Heart right ventricle (tissue), 16 donors: ENCODE measurements around the gene RAD21L1. TPM values are rescaled to one million over a fixed set of nuclear protein-coding genes. Genes with fewer than 3 reads are reported as not detected.
A peak's percentile ranks its signal among the peaks of the same experiment; 100 is the strongest.

ENCODE experiments used
- ATAC-seq, 8 donors: fragments of 200-7000 bp; cut with Tn5 transposase; one replicate each; pipeline ENCODE4 v1.9.1; 2020; ENCODE audit warnings: mild to moderate bottlenecking in 8 of 8, moderate library complexity in 8 of 8, moderate number of reproducible peaks in 1 of 8
- DNase-seq, 2 donors: peaks; one replicate each; pipeline ENCODE4 v3.0.0-alpha.2; 2020
- H3K27ac ChIP-seq, 10 donors: fragments of 200-600 bp; sonication (generic) in 2 of 10; one replicate each; pipeline versions ENCODE4 v1.5.0 to v1.8.0; 2020 to 2022; ENCODE audit warnings: mild to moderate bottlenecking in 3 of 10
- H3K27me3 ChIP-seq, 7 donors: fragments of 200-600 bp; one replicate each; pipeline ENCODE4 v1.8.0; 2021 to 2022; ENCODE audit warnings: mild to moderate bottlenecking in 2 of 7
- H3K36me3 ChIP-seq, 9 donors: fragments of 200-600 bp; sonication (generic) in 1 of 9; one replicate each; pipeline versions ENCODE4 v1.5.0 to v1.8.0; 2020 to 2022; ENCODE audit warnings: mild to moderate bottlenecking in 2 of 9
- H3K4me1 ChIP-seq, 9 donors: fragments of 200-600 bp; sonication (generic) in 1 of 9; one replicate each; pipeline versions ENCODE4 v1.5.0 to v1.8.0; 2020 to 2022; ENCODE audit warnings: mild to moderate bottlenecking in 4 of 9
- H3K4me3 ChIP-seq, 10 donors: fragments of 200-600 bp; sonication (generic) in 2 of 10; one replicate each; pipeline versions ENCODE4 v1.5.0 to v1.8.0; 2020 to 2022; ENCODE audit warnings: mild to moderate bottlenecking in 7 of 10, moderate library complexity in 2 of 10
- H3K9me3 ChIP-seq, 11 donors: fragments of 200-600 bp in 10 of 11; sonication (generic) in 2 of 11; one replicate each; pipeline versions ENCODE4 v1.5.0 to v1.8.0; 2013 to 2022; ENCODE audit warnings: mild to moderate bottlenecking in 2 of 11, control low read depth in 1 of 11, moderate library complexity in 1 of 11
- CTCF ChIP-seq, 9 donors: fragments of 200-600 bp; sonication (generic) in 2 of 9; IDR thresholded peaks; one replicate each; pipeline versions ENCODE4 v1.5.0 to v1.8.0; 2021 to 2022; ENCODE audit warnings: antibody characterized with exemption in 9 of 9, mild to moderate bottlenecking in 5 of 9, moderate library complexity in 1 of 9
- WGBS, 2 donors: extraction: QIAGEN DNeasy Blood & Tissue Kit; methylation state at CpG; one replicate each; pipeline ENCODE4 v1.1.7; 2013; ENCODE audit warnings: inconsistent platforms in 1 of 2; 5-methylcytosine and 5-hydroxymethylcytosine counted together
- intact Hi-C, 10 donors: fragments of 100-400 bp; cut with DNase I; formaldehyde crosslinking; loops; one replicate each; pipeline versions ENCODE4 v1.11.1 to v1.14.2; 2022
- polyA plus RNA-seq, 2 donors: library from polyadenylated mRNA; stranded (reverse); fragments of 200-250 nt; gene quantifications; one replicate each; pipeline ENCODE4 v1.2.3, GENCODE V29; 2013
- total RNA-seq, 10 donors: library from RNA; stranded (reverse); fragmentation: NEBNext Ultra II Directional in 3 of 10; extraction: Animal tissue kit (Norgen Biotek cat#: 25700) in 3 of 10; gene quantifications; one replicate each; pipeline versions ENCODE4 v1.2.1 to v1.2.4, GENCODE V29; 2021 to 2023
- donor health status: Arrhythmogenic right ventricular cardiomyopathy.
- donor health status: ischemic (EF 13 %, LVEDD 7.1; RV severe dilation, severe dysfunction).
- donor health status: healthy with polysubstance abuse.
- donor health status: DM: no; HTN: yes; CAD: no.
- donor health status: DM: no; HTN: no; CAD: no.
- donor health status: ischemic (EF 25% LVEDD 6.9; RV normal size, moderate dysfunction).
- donor health status: ischemic (EF 25% LVEDD 5.7; RV mildly dilated, moderate dysfunction).
- donor health status: healthy.
- donor health status: DM: yes; HTN: yes; CAD: no.
- donor health status: Ischemic cardiomyopathy.
- donor health status: ischemic (EF 35%, LVEDD 5.7; RV mildly dilated, moderate dysfunction).
- donor health status: nonischemic (EF 11% LVEDD 7.7; RV severe dilation, severe dysfunction).
- donor health status: DM: yes; HTN: yes; CAD: no.
- donor health status: PGD.
- donor health status: ischemic (EF 29% LVEDD 5.4; RV normal size, mild dysfunction).
- donor health status: nonischemic (EF 23%, LVEDD 6.1; RV moderate dilation, normal function).

The RAD21L1 gene
- total and polyA plus RNA-seq, 12 donors = not detected

- Histone ChIP-seq H3K4me1 (peaks cover 0 to 20% (median 9%) of the 10 kb centered on the region in 9 donors), H3K36me3 (peaks cover 0 to 6% (median 0%) of the 10 kb centered on the region in 9 donors), H3K9me3 (no peaks in the 10 kb centered on the region), H3K27ac (peak overlapping the region in 1 of 10 donors; percentile 60), H3K4me3 (no peak overlapping the region), H3K27me3 (no peaks in the 10 kb centered on the region)
- WGBS, 2 donors = 66 to 70% methylated on average over 6 of the region's 6 CpGs
- peak in 6 of 8 donors; percentile 34 to 87 (median 60) for ATAC-seq
- intact Hi-C loops = no loop called here
- no peak for TF ChIP-seq CTCF (IDR thresholded peaks at IDR 0.05)
- DNase-seq = no peak
Observed at GRCh38 chr20:1280195-1281102, 54.6 kb downstream of the RAD21L1 start.

GRCh38 chr20:1281279-1282057 lies 55.6 kb downstream of the RAD21L1 start:
- DNase-seq (no peak), ATAC-seq (peak; percentile 16 to 77 (median 70))
- Histone ChIP-seq H3K4me1 (peaks cover 0 to 25% (median 13%) of the 10 kb centered on the region in 9 donors), H3K27me3 (no peaks in the 10 kb centered on the region), H3K36me3 (peaks cover 0 to 6% (median 0%) of the 10 kb centered on the region in 9 donors), H3K9me3 (no peaks in the 10 kb centered on the region), H3K4me3 (no peak overlapping the region), H3K27ac (peak overlapping the region in 8 of 10 donors; percentile 19 to 65 (median 51))
- no peak for TF ChIP-seq CTCF (IDR thresholded peaks at IDR 0.05)
- intact Hi-C loops = no loop called here
- WGBS, 2 donors = 64 to 70% methylated on average over 7 of the region's 7 CpGs

GRCh38 chr20:1282966-1283365 lies 57.1 kb downstream of the RAD21L1 start:
- no peak for DNase-seq
- H3K27me3 ChIP-seq = no peaks in the 10 kb centered on the region
- no peak for TF ChIP-seq CTCF (IDR thresholded peaks at IDR 0.05)
- H3K27ac ChIP-seq = no peak overlapping the region
- 72 to 76% methylated on average over 3 of the region's 3 CpGs for WGBS, 2 donors
- H3K4me3 ChIP-seq = no peak overlapping the region
- peaks cover 0 to 29% (median 18%) of the 10 kb centered on the region in 9 donors for H3K4me1 ChIP-seq
- no peak for ATAC-seq
- peaks cover 0 to 6% (median 0%) of the 10 kb centered on the region in 9 donors for H3K36me3 ChIP-seq
- intact Hi-C loops = no loop called here
- H3K9me3 ChIP-seq = no peaks in the 10 kb centered on the region
